Activated naive CD8-positive, alpha-beta T cell treated with anti-CD3 and anti-CD28 coated beads, Interleukin-2, amount 10 ng/mL, durations not matched to agents 7 days and 5 days (primary cell): ENCODE measurements around the gene UBXN11. TPM values are rescaled to one million over a fixed set of nuclear protein-coding genes. Genes with fewer than 3 reads are reported as not detected.

Experiments
- ATAC-seq: fragments of 150-1000 bp; cut with Tn5 transposase; one replicate; pipeline ENCODE4 v1.10.0; 2021; ENCODE audit warnings: low read depth, moderate library complexity
- POLR2A ChIA-PET: fragments of 350-600 bp; sonication (Branson Sonifier 250); formaldehyde crosslinking; loops from one replicate; lab custom pipeline; 2021; ENCODE audit warnings: antibody characterized with exemption; lab: Charles Lee
- DNase-seq: peaks from one replicate; pipeline ENCODE4 v3.0.0; 2021
- H3K27ac Mint-ChIP-seq: one replicate; pipeline ENCODE4 v1.8.0; 2022; ENCODE audit warnings: mild to moderate bottlenecking, mixed read lengths
- H3K27me3 Mint-ChIP-seq: one replicate; pipeline ENCODE4 v1.8.0; 2022; ENCODE audit warnings: mild to moderate bottlenecking, moderate library complexity, mixed read lengths
- H3K36me3 Mint-ChIP-seq: one replicate; pipeline ENCODE4 v1.8.0; 2021; ENCODE audit warnings: mild to moderate bottlenecking, mixed read lengths
- H3K4me1 Mint-ChIP-seq: one replicate; pipeline ENCODE4 v1.8.0; 2021; ENCODE audit warnings: mixed read lengths
- H3K4me3 Mint-ChIP-seq: one replicate; pipeline ENCODE4 v1.8.0; 2022; ENCODE audit warnings: mild to moderate bottlenecking, moderate library complexity, mixed read lengths
- H3K9me3 Mint-ChIP-seq: one replicate; pipeline ENCODE4 v1.8.0; 2021; ENCODE audit warnings: mixed read lengths
- total RNA-seq, 2 experiments: library from RNA; stranded (reverse); gene quantifications; one replicate each; pipeline ENCODE4 v1.2.3, GENCODE V29; 2021

Gene UBXN11
- total RNA-seq, 2 experiments from 2014 or later = 60.5 to 64.1 TPM

DNA sequence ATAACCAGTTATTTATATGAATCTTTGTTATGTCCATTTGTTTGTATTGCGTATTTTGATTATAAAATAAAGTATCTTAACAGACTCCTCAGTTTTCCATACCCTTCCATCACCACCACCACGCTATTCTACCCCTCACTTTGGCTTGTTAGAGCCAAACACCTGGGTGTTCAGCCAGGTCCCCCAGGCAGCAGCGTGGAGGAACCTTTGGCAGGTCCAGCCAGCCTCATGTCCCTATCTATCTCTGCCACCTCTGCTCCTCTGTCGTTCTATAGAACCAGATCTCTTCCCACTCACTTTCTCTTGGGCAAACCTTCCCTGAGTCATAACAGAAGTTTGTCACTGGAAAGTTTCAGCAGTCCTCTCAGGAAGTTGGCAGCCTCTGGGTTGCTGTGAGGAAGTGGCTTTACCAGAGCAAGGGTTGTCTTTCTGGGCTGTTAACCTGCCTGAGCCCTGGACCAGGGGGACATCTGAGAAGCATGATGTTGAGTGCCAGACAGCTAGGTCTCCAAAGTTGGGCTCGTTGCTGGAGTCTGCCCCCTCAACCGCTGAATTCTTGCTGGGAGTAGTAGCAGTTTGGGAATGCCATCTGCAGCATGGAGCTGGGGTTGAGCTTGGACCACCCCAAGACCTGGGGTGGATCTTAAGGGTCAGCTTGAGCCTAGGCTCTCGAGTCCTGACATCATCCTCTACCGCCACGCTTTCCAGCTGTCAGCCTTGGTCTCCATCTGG lies 27.5 kb downstream of the UBXN11 start:
- DNase-seq (no peak), ATAC-seq (no peak)
- POLR2A ChIA-PET = interaction anchor here (0.8 to 20.6 kb wide), 11 partner anchors 11 to 153 kb away, joined by 3 to 1079 read pairs (median 4); partner anchors contain the start of genes CD52, DHDDS and UBXN11
- Mint-ChIP-seq H3K27me3 (no peaks in the 10 kb centered on the region), H3K4me1 (peaks cover 70% of the 10 kb centered on the region), H3K9me3 (no peaks in the 10 kb centered on the region), H3K27ac (peak overlapping the region; percentile 91), H3K4me3 (peak overlapping the region; percentile 98), H3K36me3 (peaks cover 34% of the 10 kb centered on the region)

DNA sequence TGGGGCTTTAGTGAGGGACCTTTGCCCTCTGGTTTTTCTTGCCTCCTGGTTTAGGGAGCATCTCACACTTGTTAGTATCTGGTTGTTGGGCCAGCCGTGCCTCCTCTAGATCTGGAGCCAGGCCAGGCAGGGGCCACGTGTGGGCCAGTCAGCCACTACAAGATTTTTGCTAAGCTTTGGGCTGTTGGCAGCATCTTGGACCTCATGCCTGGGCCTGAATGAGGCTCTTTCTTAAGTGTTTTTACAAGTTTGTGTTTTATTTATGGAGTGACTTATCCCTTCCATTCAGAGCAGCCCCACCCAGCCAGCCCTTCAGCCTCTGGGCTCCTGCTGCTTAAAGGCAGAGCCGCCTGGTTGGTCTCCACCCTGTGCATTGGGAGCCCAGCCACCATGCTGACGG lies 28.1 kb downstream of the UBXN11 start:
- DNase-seq (no peak), ATAC-seq (no peak)
- peaks cover 65% of the 10 kb centered on the region for H3K4me1 Mint-ChIP-seq
- POLR2A ChIA-PET = interaction anchor here (1.0 to 20.6 kb wide), 4 partner anchors 10 to 122 kb away, joined by 3 to 1079 read pairs (median 22); partner anchors contain the start of genes CD52 and UBXN11
- H3K36me3 Mint-ChIP-seq = peaks cover 31% of the 10 kb centered on the region
- H3K4me3 Mint-ChIP-seq = peak overlapping the region; percentile 98
- H3K27ac Mint-ChIP-seq = peak overlapping the region; percentile 91
- H3K9me3 Mint-ChIP-seq = no peaks in the 10 kb centered on the region
- no peaks in the 10 kb centered on the region for H3K27me3 Mint-ChIP-seq

- no peak for DNase-seq
- H3K4me3 Mint-ChIP-seq = peak overlapping the region; percentile 7
- H3K27me3 Mint-ChIP-seq = no peaks in the 10 kb centered on the region
- POLR2A ChIA-PET = interaction anchor here (1.0 to 20.6 kb wide), 4 partner anchors 10 to 122 kb away, joined by 3 to 1079 read pairs (median 22); partner anchors contain the start of genes CD52 and UBXN11
- H3K9me3 Mint-ChIP-seq = no peaks in the 10 kb centered on the region
- H3K27ac Mint-ChIP-seq = peak overlapping the region; percentile 91
- peaks cover 61% of the 10 kb centered on the region for H3K4me1 Mint-ChIP-seq
- H3K36me3 Mint-ChIP-seq = peaks cover 34% of the 10 kb centered on the region
- no peak for ATAC-seq
These were observed 28.7 kb downstream of the UBXN11 start for GRCh38 chr1:26277719-26278118.

GRCh38 chr1:26277261-26277661 lies 29.2 kb downstream of the UBXN11 start:
- Mint-ChIP-seq H3K27me3 (no peaks in the 10 kb centered on the region), H3K4me1 (peaks cover 58% of the 10 kb centered on the region), H3K27ac (peak overlapping the region; percentile 91), H3K36me3 (peaks cover 36% of the 10 kb centered on the region), H3K4me3 (peak overlapping the region; percentile 70), H3K9me3 (no peaks in the 10 kb centered on the region)
- POLR2A ChIA-PET = interaction anchor here (1.0 to 20.6 kb wide), 5 partner anchors 7 to 123 kb away, joined by 3 to 1079 read pairs (median 13); partner anchors contain the start of genes CD52 and UBXN11
- no peak for ATAC-seq
- no peak for DNase-seq

GRCh38 chr1:26276432-26276838 lies 30.0 kb downstream of the UBXN11 start:
- Mint-ChIP-seq H3K36me3 (peaks cover 39% of the 10 kb centered on the region), H3K27ac (peak overlapping the region; percentile 90), H3K27me3 (no peaks in the 10 kb centered on the region), H3K9me3 (no peaks in the 10 kb centered on the region), H3K4me1 (peaks cover 54% of the 10 kb centered on the region), H3K4me3 (peak overlapping the region; percentile 70)
- ATAC-seq (no peak), DNase-seq (no peak)
- POLR2A ChIA-PET = interaction anchor here (1.3 to 20.6 kb wide), 7 partner anchors 8 to 195 kb away, joined by 3 to 1079 read pairs (median 4); partner anchors contain the start of genes CD52, HMGN2 and UBXN11

- Mint-ChIP-seq H3K4me1 (peaks cover 48% of the 10 kb centered on the region), H3K36me3 (peaks cover 38% of the 10 kb centered on the region), H3K27me3 (no peaks in the 10 kb centered on the region), H3K4me3 (peak overlapping the region; percentile 70), H3K27ac (peak overlapping the region; percentile 90), H3K9me3 (no peaks in the 10 kb centered on the region)
- ATAC-seq = peak; percentile 62
- POLR2A ChIA-PET = interaction anchor here (0.7 to 20.6 kb wide), 8 partner anchors 9 to 196 kb away, joined by 3 to 1079 read pairs (median 4); partner anchors contain the start of genes CD52, HMGN2 and UBXN11
- DNase-seq = peak; percentile 73
These were observed 30.6 kb downstream of the UBXN11 start for GRCh38 chr1:26275580-26276431.

DNA sequence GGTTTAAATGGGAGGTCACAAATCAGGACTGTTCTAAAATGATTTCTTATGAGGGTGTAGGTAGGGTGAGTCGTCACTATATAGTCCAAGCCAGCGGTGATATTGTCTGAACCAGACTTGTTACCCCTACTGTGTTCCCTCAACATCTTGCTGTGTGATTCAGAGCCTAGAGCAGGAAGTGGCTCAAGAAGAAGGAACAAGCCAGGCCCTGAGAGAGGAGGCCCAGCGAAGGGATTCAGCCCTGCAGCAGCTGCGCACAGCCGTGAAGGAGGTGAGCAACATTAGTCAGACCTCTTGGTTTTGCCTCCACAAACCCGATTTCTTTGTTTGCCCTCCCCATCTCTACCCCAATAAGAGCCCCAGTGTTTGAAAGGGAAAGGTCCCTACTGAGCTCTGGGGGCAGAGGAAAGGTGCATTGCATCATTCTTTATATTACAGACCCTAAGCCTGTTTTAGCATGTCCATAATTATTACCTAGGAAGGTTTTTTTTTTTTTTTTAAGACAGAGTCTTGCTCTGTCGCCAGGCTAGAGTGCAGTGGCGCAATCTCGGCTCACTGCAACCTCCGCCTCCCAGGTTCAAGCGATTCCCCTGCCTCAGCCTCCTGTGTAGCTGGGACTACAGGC lies 31.5 kb downstream of the UBXN11 start:
- H3K9me3 Mint-ChIP-seq = no peaks in the 10 kb centered on the region
- no peak for DNase-seq

DNA sequence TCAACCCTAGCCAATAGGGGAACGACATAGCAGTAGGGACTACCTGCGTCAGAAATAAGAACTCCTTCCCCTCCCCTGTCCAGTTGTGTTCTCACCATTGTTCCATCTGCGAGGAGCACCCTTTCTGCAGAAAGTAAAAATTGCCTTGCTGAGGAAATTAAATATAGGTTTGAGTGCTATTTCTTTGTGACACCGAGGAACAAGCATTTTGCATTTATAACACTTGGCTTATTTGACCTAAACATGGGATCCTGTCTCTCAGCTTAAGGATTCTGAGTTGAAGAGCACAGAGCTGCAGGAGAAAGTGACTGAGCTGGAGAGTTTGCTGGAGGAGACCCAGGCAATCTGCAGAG lies 37.3 kb downstream of the UBXN11 start:
- Mint-ChIP-seq H3K4me1 (peaks cover 4% of the 10 kb centered on the region), H3K9me3 (peaks cover 9% of the 10 kb centered on the region), H3K27me3 (no peaks in the 10 kb centered on the region), H3K27ac (no peak overlapping the region), H3K4me3 (no peak overlapping the region), H3K36me3 (peaks cover 62% of the 10 kb centered on the region)
- POLR2A ChIA-PET = interaction anchor here (0.6 kb wide), 1 partner anchor 91 kb away, joined by 3 read pairs; no protein-coding TSS in a partner anchor
- no peak for ATAC-seq
- no peak for DNase-seq

More for the DNA sequence above, 31.5 kb downstream of the UBXN11 start:
- Mint-ChIP-seq H3K4me1 (peaks cover 48% of the 10 kb centered on the region), H3K4me3 (no peak overlapping the region), H3K27me3 (no peaks in the 10 kb centered on the region), H3K36me3 (peaks cover 41% of the 10 kb centered on the region), H3K27ac (peak overlapping the region; percentile 60)
- POLR2A ChIA-PET = interaction anchor here (0.9 to 20.6 kb wide), 7 partner anchors 8 to 142 kb away, joined by 3 to 1079 read pairs (median 4); partner anchors contain the start of genes CD52 and UBXN11
- ATAC-seq = no peak

- H3K27ac Mint-ChIP-seq = no peak overlapping the region
- DNase-seq (no peak), ATAC-seq (no peak)
- POLR2A ChIA-PET = no interaction called here
- H3K27me3 Mint-ChIP-seq = no peaks in the 10 kb centered on the region
- H3K4me3 Mint-ChIP-seq = no peak overlapping the region
- H3K4me1 Mint-ChIP-seq = peaks cover 2% of the 10 kb centered on the region
- peaks cover 65% of the 10 kb centered on the region for H3K36me3 Mint-ChIP-seq
- H3K9me3 Mint-ChIP-seq = peaks cover 9% of the 10 kb centered on the region
These were observed 37.9 kb downstream of the UBXN11 start for GRCh38 chr1:26268290-26269197.

GRCh38 chr1:26265405-26265804 lies 41.0 kb downstream of the UBXN11 start:
- ATAC-seq = no peak
- DNase-seq = no peak
- Mint-ChIP-seq H3K9me3 (peaks cover 9% of the 10 kb centered on the region), H3K27me3 (no peaks in the 10 kb centered on the region), H3K4me1 (no peaks in the 10 kb centered on the region), H3K27ac (no peak overlapping the region), H3K36me3 (peaks cover 60% of the 10 kb centered on the region), H3K4me3 (no peak overlapping the region)
- POLR2A ChIA-PET = no interaction called here

- peaks cover 1% of the 10 kb centered on the region for H3K9me3 Mint-ChIP-seq
- ATAC-seq = no peak
- H3K27ac Mint-ChIP-seq = no peak overlapping the region
- no peak overlapping the region for H3K4me3 Mint-ChIP-seq
- H3K27me3 Mint-ChIP-seq = no peaks in the 10 kb centered on the region
- DNase-seq = no peak
- POLR2A ChIA-PET = no interaction called here
- H3K36me3 Mint-ChIP-seq = peaks cover 57% of the 10 kb centered on the region
- no peaks in the 10 kb centered on the region for H3K4me1 Mint-ChIP-seq
These were observed 43.2 kb downstream of the UBXN11 start for GRCh38 chr1:26263212-26263611.

DNA sequence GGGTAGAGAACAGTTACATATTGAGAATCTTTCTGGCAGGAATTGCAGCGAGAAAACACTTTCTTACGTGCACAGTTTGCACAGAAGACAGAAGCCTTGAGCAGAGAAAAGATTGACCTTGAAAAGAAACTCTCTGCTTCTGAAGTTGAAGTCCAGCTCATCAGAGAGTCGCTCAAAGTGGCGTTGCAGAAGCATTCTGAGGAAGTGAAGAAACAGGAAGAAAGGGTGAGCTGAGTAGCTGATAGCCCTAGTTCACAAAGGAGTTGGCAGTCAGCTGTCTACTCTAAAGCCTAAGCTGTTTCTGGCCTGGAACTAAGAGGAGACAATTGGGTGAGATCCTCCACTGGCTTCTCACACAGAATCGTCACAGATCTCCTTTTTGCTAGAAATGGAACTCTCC lies 46.9 kb downstream of the UBXN11 start:
- Mint-ChIP-seq H3K9me3 (no peaks in the 10 kb centered on the region), H3K4me1 (no peaks in the 10 kb centered on the region), H3K4me3 (no peak overlapping the region), H3K27me3 (no peaks in the 10 kb centered on the region), H3K36me3 (peaks cover 54% of the 10 kb centered on the region), H3K27ac (no peak overlapping the region)
- POLR2A ChIA-PET = no interaction called here
- no peak for DNase-seq
- no peak for ATAC-seq
